Fibroblast of the aortic adventitia (primary cell): ENCODE data around the gene KCND1. TPM values are rescaled to one million over a fixed set of nuclear protein-coding genes. Genes with fewer than 3 reads are reported as not detected.
A peak's percentile ranks its signal among the peaks of the same experiment; 100 is the strongest.

ENCODE experiments used
- DNase-seq: peaks from one replicate; pipeline ENCODE4 v3.0.0-alpha.2; 2010; ENCODE audit warnings: low read depth
- H3K4me3 ChIP-seq: 2 replicates; pipeline ENCODE4 v1.5.1; 2011; ENCODE audit warnings: low read depth, mild to moderate bottlenecking, control low read depth, low read length, moderate library complexity
- CTCF ChIP-seq: IDR thresholded peaks from 2 replicates; pipeline ENCODE4 v1.5.1; 2011; ENCODE audit warnings: mild to moderate bottlenecking, low read length, control low read depth, inconsistent platforms; ENCODE audit not compliant: insufficient read depth
- small RNA-seq: library from RNA; depleted of rRNA; stranded (forward); fragments of <200 nt; gene quantifications from one replicate; pipeline ENCODE3, GENCODE V24; 2012
- total RNA-seq: library from RNA; depleted of rRNA; stranded (reverse); fragments of >200 nt; gene quantifications from 2 replicates; pipeline ENCODE4 v1.2.3, GENCODE V29; 2012; ENCODE audit warnings: low replicate concordance

Gene KCND1
- total RNA-seq, 1 donor: 0.81 TPM

- no peak for TF ChIP-seq CTCF
- DNase-seq: no peak
- no peak overlapping the region for H3K4me3 ChIP-seq
These were observed 56.8 kb downstream of the KCND1 start for GRCh38 chrX:48914593-48915493.

- DNase-seq: no peak
- no peak for TF ChIP-seq CTCF
These were observed 57.9 kb downstream of the KCND1 start for GRCh38 chrX:48913605-48914366.

DNA sequence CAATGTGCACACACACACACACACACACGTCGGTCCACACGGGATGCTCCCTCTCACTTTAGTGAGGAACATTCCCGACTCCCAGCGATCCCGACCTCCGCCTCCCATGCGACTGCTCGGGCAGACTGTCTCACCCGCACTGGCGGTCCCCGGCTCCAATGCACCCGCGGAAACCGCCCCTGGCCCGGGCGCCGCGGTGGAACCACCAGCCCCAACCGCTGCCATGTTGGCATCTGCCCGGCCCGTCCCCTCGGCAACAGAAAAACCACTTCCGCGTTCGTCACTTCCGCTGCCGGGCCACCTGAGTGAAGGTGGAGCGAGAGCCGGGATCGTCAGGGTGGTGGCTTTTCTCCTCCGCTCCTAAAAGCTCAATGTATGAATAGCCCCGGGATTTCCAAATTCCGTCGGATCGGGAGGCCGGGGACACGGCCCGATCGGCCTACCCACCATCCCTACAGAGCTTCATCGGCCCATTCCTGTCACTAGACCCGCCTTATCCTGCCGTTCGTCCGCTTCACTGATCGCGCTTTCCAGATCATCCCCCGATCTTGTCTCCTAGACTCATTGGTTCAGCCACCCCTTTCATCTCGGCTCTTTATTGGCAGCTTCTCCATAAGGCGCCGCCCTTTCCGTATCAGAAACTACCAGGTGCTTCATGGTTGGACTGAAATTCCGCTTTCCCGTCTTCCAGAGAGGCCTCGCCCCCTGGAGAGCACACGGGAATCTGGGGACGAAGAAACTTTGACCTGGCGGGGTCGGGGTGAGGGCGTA, 60.0 kb downstream of the KCND1 start, which contains the start of gene SLC35A2:
TSS of gene SLC35A2 (minus strand) at position 235 of the 771 bp plus-strand sequence. CDS start at position 225, 10 bp downstream.
- no peak for TF ChIP-seq CTCF
- peak; percentile 58 for DNase-seq
- H3K4me3 ChIP-seq: peak within 1 kb of the TSS; percentile 77

More at GRCh38 chrX:48913605-48914366, 57.9 kb downstream of the KCND1 start:
- H3K4me3 ChIP-seq: no peak overlapping the region

Small RNA genes within 50 kb of the gene (small RNA-seq; reads per million reads assigned to genes)
- gene RNU6-722P: not detected

Other genes with a start within 250 kb of the KCND1 start
- gene GLOD5, start 210.1 kb downstream of the KCND1 start, total RNA-seq: not detected in 2 replicates
- not detected in 2 replicates for gene GATA1, start 185.3 kb downstream of the KCND1 start, total RNA-seq
- gene HDAC6, start 169.8 kb downstream of the KCND1 start, total RNA-seq: 17.3 and 33.7 TPM in 2 replicates
- not detected in 2 replicates for gene ERAS, start 145.3 kb downstream of the KCND1 start, total RNA-seq
- gene PCSK1N, start 136.2 kb downstream of the KCND1 start, total RNA-seq: not detected in 2 replicates
- gene TIMM17B, start 74.1 kb downstream of the KCND1 start, total RNA-seq: 7.0 and 19.4 TPM in 2 replicates
- gene PQBP1, start 73.9 kb downstream of the KCND1 start, total RNA-seq: 35.4 and 65.5 TPM in 2 replicates
- gene SLC35A2, start 60.2 kb downstream of the KCND1 start, total RNA-seq: 5.6 and 12.2 TPM in 2 replicates
- gene PIM2, start 52.8 kb downstream of the KCND1 start, total RNA-seq: 2.1 and 5.0 TPM in 2 replicates
- 15.5 and 26.0 TPM in 2 replicates for gene OTUD5, start 14.2 kb downstream of the KCND1 start, total RNA-seq
- 11.9 and 15.7 TPM in 2 replicates for gene GRIPAP1, start 30.4 kb upstream of the KCND1 start, total RNA-seq
- 18.9 and 50.5 TPM in 2 replicates for gene TFE3, start 71.5 kb upstream of the KCND1 start, total RNA-seq
- 0.90 and 1.2 TPM in 2 replicates for gene CCDC120, start 87.2 kb upstream of the KCND1 start, total RNA-seq
- 2.6 and 17.8 TPM in 2 replicates for gene PRAF2, start 102.2 kb upstream of the KCND1 start, total RNA-seq
- 66.5 and 73.9 TPM in 2 replicates for gene WDR45, start 108.0 kb upstream of the KCND1 start, total RNA-seq
- gene GPKOW, start 151.9 kb upstream of the KCND1 start, total RNA-seq: 12.5 and 18.2 TPM in 2 replicates
- 1.7 and 2.9 TPM in 2 replicates for gene MAGIX, start 190.9 kb upstream of the KCND1 start, total RNA-seq
- gene PLP2, start 200.1 kb upstream of the KCND1 start, total RNA-seq: 8.7 and 93.2 TPM in 2 replicates
- 2.9 and 5.0 TPM in 2 replicates for gene PRICKLE3, start 214.5 kb upstream of the KCND1 start, total RNA-seq
- gene SYP, start 228.3 kb upstream of the KCND1 start, total RNA-seq: 0.16 and 0.18 TPM in 2 replicates